Endodermal cell (in vitro differentiated cells): ENCODE measurements around the gene SLC47A1. TPM values are rescaled to one million over a fixed set of nuclear protein-coding genes. Genes with fewer than 3 reads are reported as not detected.

ENCODE experiments used
- DNase-seq: peaks from one replicate; pipeline ENCODE4 v3.0.0-alpha.2; 2017
- H3K27ac ChIP-seq: 2 replicates; pipeline ENCODE4 v1.5.1; 2013; ENCODE audit warnings: mild to moderate bottlenecking, low read depth, low read length, moderate library complexity
- H3K27me3 ChIP-seq: 2 replicates; pipeline ENCODE4 v1.6.1; 2013; ENCODE audit warnings: mild to moderate bottlenecking, low read length, moderate library complexity; ENCODE audit not compliant: insufficient read depth, control insufficient read depth, poor library complexity, severe bottlenecking
- H3K36me3 ChIP-seq: 2 replicates; pipeline ENCODE4 v1.7.0; 2013; ENCODE audit warnings: mild to moderate bottlenecking, low read length, moderate library complexity; ENCODE audit not compliant: control insufficient read depth, insufficient read depth
- H3K4me1 ChIP-seq: one replicate; pipeline ENCODE4 v1.7.0; 2013; ENCODE audit warnings: low read length; ENCODE audit not compliant: control insufficient read depth, insufficient read depth
- H3K4me3 ChIP-seq: 2 replicates; pipeline ENCODE4 v1.5.1; 2013; ENCODE audit warnings: mild to moderate bottlenecking, low read length, moderate library complexity
- H3K9ac ChIP-seq: 2 replicates; pipeline ENCODE4 v1.6.1; 2013; ENCODE audit warnings: mild to moderate bottlenecking, low read length, moderate library complexity; ENCODE audit not compliant: poor library complexity, severe bottlenecking; ENCODE audit errors: extremely low read depth
- H3K9me3 ChIP-seq: 2 replicates; pipeline ENCODE4 v1.6.1; 2013; ENCODE audit warnings: mild to moderate bottlenecking, low read length, moderate library complexity; ENCODE audit not compliant: control insufficient read depth
- H3K27ac Mint-ChIP-seq: 2 replicates; pipeline ENCODE4 v1.8.0; 2020; ENCODE audit warnings: mixed read lengths
- H3K27me3 Mint-ChIP-seq: 2 replicates; pipeline ENCODE4 v1.8.0; 2021; ENCODE audit warnings: mild to moderate bottlenecking, mixed read lengths; ENCODE audit not compliant: insufficient read depth
- H3K36me3 Mint-ChIP-seq: 2 replicates; pipeline ENCODE4 v1.8.0; 2020; ENCODE audit warnings: low read depth, mixed read lengths
- H3K4me1 Mint-ChIP-seq: 2 replicates; pipeline ENCODE4 v1.8.0; 2020; ENCODE audit warnings: mixed read lengths
- H3K4me3 Mint-ChIP-seq: 2 replicates; pipeline ENCODE4 v1.8.0; 2020; ENCODE audit warnings: mild to moderate bottlenecking, moderate library complexity, mixed read lengths
- H3K9me3 Mint-ChIP-seq: 2 replicates; pipeline ENCODE4 v1.8.0; 2020; ENCODE audit warnings: mild to moderate bottlenecking, mixed read lengths
- CTCF ChIP-seq: fragments of 200-600 bp; sonication (generic); conservative IDR thresholded peaks from 2 replicates; pipeline ENCODE4 v1.5.0; 2021; ENCODE audit warnings: antibody characterized with exemption, mild to moderate bottlenecking
- WGBS, 2 experiments: methylation state at CpG; one replicate each; pipeline versions ENCODE4 v1.1.5 to v1.1.7; 2013; ENCODE audit warnings: missing lambda C conversion rate in 2 of 2, mixed read lengths in 1 of 2; ENCODE audit not compliant: insufficient coverage in 1 of 2, insufficient read length in 1 of 2; 5-methylcytosine and 5-hydroxymethylcytosine counted together
- total RNA-seq, 2 donors: library from RNA; stranded (reverse); fragmentation: NEBNext Ultra II Directional in 1 of 2; extraction: Animal tissue kit (Norgen Biotek cat#: 25700) in 1 of 2; gene quantifications; 2 replicates in 1 of 2; 3 replicates in 1 of 2; pipeline ENCODE4 v1.2.1, GENCODE V29; 2021

The SLC47A1 gene
- total RNA-seq, 2 donors from 2014 or later, result 2.5 to 3.1 TPM

- no peaks in the 10 kb centered on the region for H3K36me3 Mint-ChIP-seq
- no peak for DNase-seq
- no peaks in the 10 kb centered on the region for H3K4me1 ChIP-seq
- H3K27me3 ChIP-seq, result no peaks in the 10 kb centered on the region
- H3K9me3 Mint-ChIP-seq, result no peaks in the 10 kb centered on the region
- TF ChIP-seq CTCF, result peak; percentile 30
- 83 to 94% methylated on average over 10 to 12 of the region's 12 CpGs for WGBS, 2 experiments
- H3K27me3 Mint-ChIP-seq, result no peaks in the 10 kb centered on the region
- H3K27ac ChIP-seq, result no peak overlapping the region
- H3K9ac ChIP-seq, result no peak overlapping the region
- H3K36me3 ChIP-seq, result no peaks in the 10 kb centered on the region
- no peak overlapping the region for H3K4me3 ChIP-seq
- peaks cover 17% of the 10 kb centered on the region for H3K4me1 Mint-ChIP-seq
- peak overlapping the region; percentile 48 for H3K27ac Mint-ChIP-seq
- H3K4me3 Mint-ChIP-seq, result no peak overlapping the region
- H3K9me3 ChIP-seq, result peaks cover 3% of the 10 kb centered on the region
Observed at GRCh38 chr17:19487024-19487600, 46.5 kb upstream of the SLC47A1 start.

GRCh38 chr17:19492141-19492540 lies 41.5 kb upstream of the SLC47A1 start:
- Mint-ChIP-seq H3K9me3 (no peaks in the 10 kb centered on the region), H3K27me3 (no peaks in the 10 kb centered on the region), H3K4me1 (peaks cover 28% of the 10 kb centered on the region), H3K36me3 (no peaks in the 10 kb centered on the region), H3K4me3 (no peak overlapping the region), H3K27ac (peak overlapping the region; percentile 78)
- Histone ChIP-seq H3K27me3 (no peaks in the 10 kb centered on the region), H3K36me3 (no peaks in the 10 kb centered on the region), H3K4me1 (no peaks in the 10 kb centered on the region), H3K9me3 (no peaks in the 10 kb centered on the region), H3K9ac (no peak overlapping the region), H3K27ac (no peak overlapping the region), H3K4me3 (no peak overlapping the region)
- WGBS, 2 experiments, result 82 to 100% methylated on average over 1 to 5 of the region's 5 CpGs
- DNase-seq, result peak; percentile 63
- no peak for TF ChIP-seq CTCF

- H3K27ac Mint-ChIP-seq, result no peak overlapping the region
- H3K36me3 Mint-ChIP-seq, result no peaks in the 10 kb centered on the region
- H3K4me1 Mint-ChIP-seq, result peaks cover 20% of the 10 kb centered on the region
- Histone ChIP-seq H3K27ac (no peak overlapping the region), H3K27me3 (no peaks in the 10 kb centered on the region), H3K36me3 (no peaks in the 10 kb centered on the region), H3K4me1 (no peaks in the 10 kb centered on the region), H3K9me3 (no peaks in the 10 kb centered on the region), H3K4me3 (no peak overlapping the region), H3K9ac (no peak overlapping the region)
- DNase-seq, result no peak
- WGBS, 2 experiments, result 94 to 96% methylated on average over 36 to 40 of the region's 40 CpGs
- TF ChIP-seq CTCF, result no peak
- H3K27me3 Mint-ChIP-seq, result no peaks in the 10 kb centered on the region
- no peaks in the 10 kb centered on the region for H3K9me3 Mint-ChIP-seq
- no peak overlapping the region for H3K4me3 Mint-ChIP-seq
Observed at GRCh38 chr17:19494961-19495806, 38.5 kb upstream of the SLC47A1 start.
